HL-60 (cell line): ENCODE measurements around the gene C2CD4D.

Experiments
- SPI1 ChIP-seq: IDR thresholded peaks from 2 replicates; pipeline ENCODE4 v1.6.1; 2012; ENCODE audit warnings: low read depth, mild to moderate bottlenecking, borderline replicate concordance
- TF ChIP-seq, protein P1 (sequence below): IDR thresholded peaks from one replicate; pipeline ENCODE4 v1.5.1; 2011; ENCODE audit warnings: low read length, control low read depth, inconsistent platforms; ENCODE audit not compliant: insufficient read depth

- TF ChIP-seq, protein P1, sequence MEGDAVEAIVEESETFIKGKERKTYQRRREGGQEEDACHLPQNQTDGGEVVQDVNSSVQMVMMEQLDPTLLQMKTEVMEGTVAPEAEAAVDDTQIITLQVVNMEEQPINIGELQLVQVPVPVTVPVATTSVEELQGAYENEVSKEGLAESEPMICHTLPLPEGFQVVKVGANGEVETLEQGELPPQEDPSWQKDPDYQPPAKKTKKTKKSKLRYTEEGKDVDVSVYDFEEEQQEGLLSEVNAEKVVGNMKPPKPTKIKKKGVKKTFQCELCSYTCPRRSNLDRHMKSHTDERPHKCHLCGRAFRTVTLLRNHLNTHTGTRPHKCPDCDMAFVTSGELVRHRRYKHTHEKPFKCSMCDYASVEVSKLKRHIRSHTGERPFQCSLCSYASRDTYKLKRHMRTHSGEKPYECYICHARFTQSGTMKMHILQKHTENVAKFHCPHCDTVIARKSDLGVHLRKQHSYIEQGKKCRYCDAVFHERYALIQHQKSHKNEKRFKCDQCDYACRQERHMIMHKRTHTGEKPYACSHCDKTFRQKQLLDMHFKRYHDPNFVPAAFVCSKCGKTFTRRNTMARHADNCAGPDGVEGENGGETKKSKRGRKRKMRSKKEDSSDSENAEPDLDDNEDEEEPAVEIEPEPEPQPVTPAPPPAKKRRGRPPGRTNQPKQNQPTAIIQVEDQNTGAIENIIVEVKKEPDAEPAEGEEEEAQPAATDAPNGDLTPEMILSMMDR = no peak
- TF ChIP-seq SPI1 = peak; percentile 83
Measured at GRCh38 chr1:151817353-151817730, 22.3 kb downstream of the C2CD4D start.
